H9 (cell line): ENCODE results near the gene PLEKHD1. TPM values are rescaled to one million over a fixed set of nuclear protein-coding genes. Genes with fewer than 3 reads are reported as not detected.
A peak's percentile ranks its signal among the peaks of the same experiment; 100 is the strongest.

Experiments
- DNase-seq: peaks from one replicate; pipeline ENCODE4 v3.0.0-alpha.2; 2017
- H2AFZ ChIP-seq: one replicate; pipeline ENCODE4 v1.6.1; 2013; ENCODE audit warnings: mild to moderate bottlenecking, low read length, control low read depth, moderate library complexity
- H2AK5ac ChIP-seq: 2 replicates; pipeline ENCODE4 v1.6.1; 2013; ENCODE audit warnings: low read length, control low read depth, mixed read lengths; ENCODE audit not compliant: insufficient read length
- H2BK120ac ChIP-seq: one replicate; pipeline ENCODE4 v1.6.1; 2013; ENCODE audit warnings: low read depth, mild to moderate bottlenecking, low read length, control low read depth, inconsistent platforms; ENCODE audit not compliant: poor library complexity, severe bottlenecking
- H2BK12ac ChIP-seq: 2 replicates; pipeline ENCODE4 v1.6.1; 2013; ENCODE audit warnings: low read length, control low read depth, mixed read lengths, low read depth; ENCODE audit not compliant: insufficient read length
- H2BK15ac ChIP-seq: 2 replicates; pipeline ENCODE4 v1.6.1; 2013; ENCODE audit warnings: low read depth, low read length, control low read depth
- H2BK20ac ChIP-seq: one replicate; pipeline ENCODE4 v1.6.1; 2013; ENCODE audit warnings: low read depth, mild to moderate bottlenecking, low read length, control low read depth, inconsistent platforms; ENCODE audit not compliant: poor library complexity, severe bottlenecking
- H2BK5ac ChIP-seq: 2 replicates; pipeline ENCODE4 v1.6.1; 2013; ENCODE audit warnings: low read length, control low read depth, mixed read lengths; ENCODE audit not compliant: insufficient read length
- H3K14ac ChIP-seq: 2 replicates; pipeline ENCODE4 v1.6.1; 2013; ENCODE audit warnings: low read length, control low read depth; ENCODE audit not compliant: insufficient read depth
- H3K18ac ChIP-seq: 2 replicates; pipeline ENCODE4 v1.6.1; 2013; ENCODE audit warnings: low read depth, mild to moderate bottlenecking, mixed read lengths, low read length, control low read depth; ENCODE audit not compliant: insufficient read length
- H3K23ac ChIP-seq: 2 replicates; pipeline ENCODE4 v1.6.1; 2013; ENCODE audit warnings: low read length, control low read depth, mixed read lengths, low read depth; ENCODE audit not compliant: insufficient read length
- H3K23me2 ChIP-seq: 2 replicates; pipeline ENCODE4 v1.6.1; 2013; ENCODE audit warnings: low read depth, mild to moderate bottlenecking, mixed read lengths, low read length, control low read depth; ENCODE audit not compliant: insufficient read length, poor library complexity, severe bottlenecking
- H3K27ac ChIP-seq: 2 replicates; pipeline ENCODE4 v1.5.1; 2013; ENCODE audit warnings: low read length, control low read depth, mixed read lengths, low read depth; ENCODE audit not compliant: insufficient read length
- H3K27me3 ChIP-seq: 2 replicates; pipeline ENCODE4 v1.6.1; 2013; ENCODE audit warnings: low read length, control low read depth, inconsistent platforms; ENCODE audit not compliant: insufficient read depth
- H3K4ac ChIP-seq: 2 replicates; pipeline ENCODE4 v1.6.1; 2013; ENCODE audit warnings: low read depth, mild to moderate bottlenecking, control low read depth, inconsistent platforms, low read length, moderate library complexity
- H3K4me1 ChIP-seq: 2 replicates; pipeline ENCODE4 v1.6.1; 2013; ENCODE audit warnings: low read length, control low read depth, inconsistent platforms; ENCODE audit not compliant: insufficient read depth
- H3K4me2 ChIP-seq: 2 replicates; pipeline ENCODE4 v1.6.1; 2013; ENCODE audit warnings: low read length, control low read depth, mixed read lengths; ENCODE audit not compliant: insufficient read length, insufficient read depth
- H3K56ac ChIP-seq: 2 replicates; pipeline ENCODE4 v1.6.1; 2013; ENCODE audit warnings: low read depth, mild to moderate bottlenecking, mixed read lengths, low read length, control low read depth; ENCODE audit not compliant: insufficient read length
- H3K79me1 ChIP-seq: 2 replicates; pipeline ENCODE4 v1.6.1; 2013; ENCODE audit warnings: low read depth, mild to moderate bottlenecking, moderate library complexity, low read length, control low read depth, inconsistent platforms; ENCODE audit not compliant: insufficient read depth, poor library complexity, severe bottlenecking
- H3K79me2 ChIP-seq: 2 replicates; pipeline ENCODE4 v1.6.1; 2013; ENCODE audit warnings: low read length, control low read depth, inconsistent platforms; ENCODE audit not compliant: insufficient read depth
- H3K9ac ChIP-seq: 2 replicates; pipeline ENCODE4 v1.6.1; 2013; ENCODE audit warnings: low read length, control low read depth, mixed read lengths; ENCODE audit not compliant: insufficient read length; ENCODE audit errors: extremely low read depth
- H3K9me3 ChIP-seq: one replicate; pipeline ENCODE4 v1.6.1; 2013; ENCODE audit warnings: low read depth, low read length, inconsistent platforms; ENCODE audit not compliant: control insufficient read depth
- H3T11ph ChIP-seq: one replicate; pipeline ENCODE4 v1.6.1; 2013; ENCODE audit warnings: mild to moderate bottlenecking, low read length, control low read depth, inconsistent platforms
- H4K20me1 ChIP-seq: one replicate; pipeline ENCODE4 v1.6.1; 2013; ENCODE audit not compliant: control insufficient read depth, insufficient read length, insufficient read depth
- H4K5ac ChIP-seq: 2 replicates; pipeline ENCODE4 v1.6.1; 2013; ENCODE audit warnings: low read depth, mild to moderate bottlenecking, mixed read lengths, low read length, control low read depth; ENCODE audit not compliant: insufficient read length
- H4K8ac ChIP-seq: replicated peaks from 2 replicates; pipeline ENCODE4 v1.6.1; 2013; ENCODE audit warnings: low read length, control low read depth, mixed read lengths, low read depth; ENCODE audit not compliant: insufficient read length
- H4K91ac ChIP-seq: 2 replicates; pipeline ENCODE4 v1.6.1; 2013; ENCODE audit warnings: low read depth, mild to moderate bottlenecking, moderate library complexity, mixed read lengths, low read length, control low read depth; ENCODE audit not compliant: insufficient read length
- H3K27ac Mint-ChIP-seq, 3 experiments: 2 replicates in 2 of 3; 3 replicates in 1 of 3; pipeline ENCODE4 v1.8.0; 2020 to 2021; ENCODE audit warnings: mixed read lengths in 3 of 3, mild to moderate bottlenecking in 1 of 3, moderate library complexity in 1 of 3
- H3K27me3 Mint-ChIP-seq: 2 replicates; pipeline ENCODE4 v1.8.0; 2021; ENCODE audit warnings: low read depth, mild to moderate bottlenecking, moderate library complexity, mixed read lengths
- H3K36me3 Mint-ChIP-seq, 3 experiments: 2 replicates in 2 of 3; 3 replicates in 1 of 3; pipeline ENCODE4 v1.8.0; 2020 to 2021; ENCODE audit warnings: low read depth in 3 of 3, mixed read lengths in 3 of 3; ENCODE audit not compliant: insufficient read depth in 1 of 3
- H3K4me1 Mint-ChIP-seq, 2 experiments: 2 replicates each; pipeline ENCODE4 v1.8.0; 2020; ENCODE audit warnings: mixed read lengths in 2 of 2
- H3K4me3 Mint-ChIP-seq, 2 experiments: 2 replicates in 1 of 2; 3 replicates in 1 of 2; pipeline ENCODE4 v1.8.0; 2020 to 2021; ENCODE audit warnings: mild to moderate bottlenecking in 2 of 2, mixed read lengths in 2 of 2, moderate library complexity in 1 of 2
- H3K9me3 Mint-ChIP-seq, 2 experiments: 2 replicates in 1 of 2; 3 replicates in 1 of 2; pipeline ENCODE4 v1.8.0; 2020; ENCODE audit warnings: mild to moderate bottlenecking in 2 of 2, mixed read lengths in 2 of 2, moderate library complexity in 1 of 2
- WGBS: extraction: QIAGEN DNeasy Blood & Tissue Kit; methylation state at CpG from one replicate; pipeline ENCODE4 v1.1.7; 2013; ENCODE audit warnings: missing lambda C conversion rate, low lambda C conversion rate, mixed read lengths; ENCODE audit not compliant: insufficient read length; ENCODE audit errors: extremely low coverage; 5-methylcytosine and 5-hydroxymethylcytosine counted together
- total RNA-seq: library from RNA; stranded (reverse); gene quantifications from 2 replicates; pipeline ENCODE4 v1.2.1, GENCODE V29; 2021
- TF ChIP-seq, protein P1 (sequence below): fragments of 200-600 bp; sonication (generic); conservative IDR thresholded peaks from 3 replicates; pipeline ENCODE4 v1.8.0; 2021; ENCODE audit warnings: antibody characterized with exemption, mild to moderate bottlenecking

The PLEKHD1 gene
- total RNA-seq, 1 experiment from 2014 or later: 0.37 TPM

DNA sequence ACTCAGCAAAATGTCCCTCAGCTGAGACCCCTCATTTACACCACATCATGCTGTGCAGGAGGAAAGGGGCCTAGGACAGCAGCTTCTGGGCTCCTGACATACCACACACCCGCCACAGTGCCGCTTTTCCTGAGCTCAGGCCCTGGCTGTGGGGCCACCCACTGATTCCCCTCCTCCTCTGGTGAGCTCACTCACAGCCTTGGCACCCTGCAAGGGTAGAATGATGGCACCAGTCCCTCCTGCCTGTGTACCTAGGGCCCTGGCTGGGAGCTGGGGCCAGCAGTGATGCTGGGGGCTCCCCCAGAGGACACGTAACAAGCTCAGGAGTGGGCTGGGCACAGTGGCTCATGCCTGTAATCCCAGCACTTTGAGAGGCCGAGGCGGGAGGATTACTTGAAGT, 44.4 kb downstream of the PLEKHD1 start:
- no peaks in the 10 kb centered on the region for H3K79me2 ChIP-seq
- peak overlapping the region; percentile 17 for H4K8ac ChIP-seq
- H3T11ph ChIP-seq: no peak overlapping the region
- H4K20me1 ChIP-seq: no peaks in the 10 kb centered on the region
- H3K9me3 Mint-ChIP-seq: no peaks in the 10 kb centered on the region
- no peak overlapping the region for H3K4ac ChIP-seq
- peaks cover 0 to 2% of the 10 kb centered on the region in 2 experiments; a peak in 2 of 4 replicates for H3K4me1 Mint-ChIP-seq
- peak overlapping the region; percentile 16; the same call in 1 of the 2 replicates for H3K14ac ChIP-seq
- H2AK5ac ChIP-seq: no peak overlapping the region
- no peak for DNase-seq
- H3K27ac ChIP-seq: no peak overlapping the region
- WGBS: no CpG with 5 or more reads among the region's 5 CpGs
- H3K4me2 ChIP-seq: no peak overlapping the region
- H4K5ac ChIP-seq: no peak overlapping the region
- no peak overlapping the region for H2BK20ac ChIP-seq
- no peak overlapping the region for H3K23ac ChIP-seq
- no peak overlapping the region for H3K9ac ChIP-seq
- peak overlapping the region in 1 of 3 experiments; percentile 18; a peak in 1 of 7 replicates for H3K27ac Mint-ChIP-seq
- TF ChIP-seq, protein P1, sequence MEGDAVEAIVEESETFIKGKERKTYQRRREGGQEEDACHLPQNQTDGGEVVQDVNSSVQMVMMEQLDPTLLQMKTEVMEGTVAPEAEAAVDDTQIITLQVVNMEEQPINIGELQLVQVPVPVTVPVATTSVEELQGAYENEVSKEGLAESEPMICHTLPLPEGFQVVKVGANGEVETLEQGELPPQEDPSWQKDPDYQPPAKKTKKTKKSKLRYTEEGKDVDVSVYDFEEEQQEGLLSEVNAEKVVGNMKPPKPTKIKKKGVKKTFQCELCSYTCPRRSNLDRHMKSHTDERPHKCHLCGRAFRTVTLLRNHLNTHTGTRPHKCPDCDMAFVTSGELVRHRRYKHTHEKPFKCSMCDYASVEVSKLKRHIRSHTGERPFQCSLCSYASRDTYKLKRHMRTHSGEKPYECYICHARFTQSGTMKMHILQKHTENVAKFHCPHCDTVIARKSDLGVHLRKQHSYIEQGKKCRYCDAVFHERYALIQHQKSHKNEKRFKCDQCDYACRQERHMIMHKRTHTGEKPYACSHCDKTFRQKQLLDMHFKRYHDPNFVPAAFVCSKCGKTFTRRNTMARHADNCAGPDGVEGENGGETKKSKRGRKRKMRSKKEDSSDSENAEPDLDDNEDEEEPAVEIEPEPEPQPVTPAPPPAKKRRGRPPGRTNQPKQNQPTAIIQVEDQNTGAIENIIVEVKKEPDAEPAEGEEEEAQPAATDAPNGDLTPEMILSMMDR: no peak
- no peak overlapping the region for H2BK15ac ChIP-seq
- no peak overlapping the region for H2BK5ac ChIP-seq
- H3K18ac ChIP-seq: no peak overlapping the region
- no peak overlapping the region for H2BK120ac ChIP-seq
- H2AFZ ChIP-seq: no peak overlapping the region
- no peak overlapping the region for H3K56ac ChIP-seq
- H3K9me3 ChIP-seq: no peaks in the 10 kb centered on the region
- no peaks in the 10 kb centered on the region for H3K23me2 ChIP-seq
- H3K4me1 ChIP-seq: no peaks in the 10 kb centered on the region
- no peaks in the 10 kb centered on the region for H3K36me3 Mint-ChIP-seq
- no peak overlapping the region for H4K91ac ChIP-seq
- H3K4me3 Mint-ChIP-seq: no peak overlapping the region
- H3K27me3 Mint-ChIP-seq: peaks cover 11% of the 10 kb centered on the region
- H2BK12ac ChIP-seq: no peak overlapping the region
- H3K79me1 ChIP-seq: no peaks in the 10 kb centered on the region
- no peaks in the 10 kb centered on the region for H3K27me3 ChIP-seq
